ENCODE results near the gene INPP4B.

The INPP4B gene

DNA sequence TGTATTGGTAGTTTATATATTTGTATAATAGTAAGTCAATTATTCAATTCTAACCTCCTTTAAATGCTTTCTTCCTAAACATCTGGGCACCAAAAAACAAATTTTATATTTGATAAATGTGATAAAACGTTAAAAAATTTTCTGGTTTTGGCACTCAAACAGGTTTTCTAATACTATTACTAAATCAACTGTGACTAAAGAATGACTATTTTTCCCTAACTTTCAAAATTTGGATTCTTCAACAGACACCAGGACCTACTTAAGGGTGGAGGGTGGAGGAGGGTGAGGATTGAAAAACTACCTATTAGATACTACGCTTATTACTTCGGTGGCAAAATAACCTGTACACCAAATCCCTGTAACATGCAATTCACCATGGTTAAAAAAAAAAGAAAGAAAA, 654.2 kb downstream of the INPP4B start:
- no peak for DNase-seq

DNA sequence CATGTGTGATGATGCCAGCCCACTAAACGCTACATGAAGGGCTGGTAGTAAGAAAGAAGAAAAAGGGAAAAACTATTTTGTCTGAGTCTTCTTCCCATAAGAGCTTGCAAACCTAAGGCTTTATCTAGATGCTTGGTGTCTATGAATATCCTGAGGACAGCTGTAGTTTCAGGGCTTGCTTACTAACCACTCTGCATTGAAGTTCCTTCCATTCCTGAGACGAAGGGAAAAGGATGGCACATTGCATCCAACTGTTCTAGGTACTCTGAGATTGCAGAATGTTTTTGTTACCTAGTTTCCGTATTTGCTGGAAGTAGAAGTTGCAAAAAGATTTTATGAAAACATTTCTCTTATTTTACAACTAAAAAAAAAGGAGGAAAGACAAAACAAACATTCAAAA, 665.1 kb downstream of the INPP4B start:
- DNase-seq = no peak

GRCh38 chr4:142169216-142169615, 676.9 kb downstream of the INPP4B start:
- no peak for DNase-seq

- no peak for DNase-seq
Measured at GRCh38 chr4:142168181-142168580, 677.9 kb downstream of the INPP4B start.

GRCh38 chr4:142164767-142165500, 681.2 kb downstream of the INPP4B start:
- no peak for DNase-seq

- no peak for DNase-seq
Measured at GRCh38 chr4:142161086-142161485, 685.0 kb downstream of the INPP4B start.

DNA sequence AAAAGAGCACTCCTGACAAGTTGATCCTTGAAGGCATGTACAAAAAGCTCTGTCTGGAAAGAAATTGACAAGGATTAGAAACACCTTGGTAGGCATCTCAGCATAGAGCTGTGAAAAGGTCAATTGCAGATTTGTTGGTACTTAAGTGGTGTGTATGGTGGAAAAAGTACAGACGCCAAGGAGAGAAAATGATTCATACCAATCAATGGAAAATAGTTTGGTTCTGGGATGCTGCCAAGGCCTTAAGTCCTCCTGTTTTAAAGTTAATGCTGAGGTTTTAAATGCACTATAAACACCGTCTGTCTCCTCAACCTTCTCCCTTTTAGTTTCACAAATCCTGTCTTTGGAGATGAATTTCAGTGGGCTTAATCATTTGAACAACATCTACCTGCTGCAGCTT, 685.6 kb downstream of the INPP4B start:
- no peak for DNase-seq

DNA sequence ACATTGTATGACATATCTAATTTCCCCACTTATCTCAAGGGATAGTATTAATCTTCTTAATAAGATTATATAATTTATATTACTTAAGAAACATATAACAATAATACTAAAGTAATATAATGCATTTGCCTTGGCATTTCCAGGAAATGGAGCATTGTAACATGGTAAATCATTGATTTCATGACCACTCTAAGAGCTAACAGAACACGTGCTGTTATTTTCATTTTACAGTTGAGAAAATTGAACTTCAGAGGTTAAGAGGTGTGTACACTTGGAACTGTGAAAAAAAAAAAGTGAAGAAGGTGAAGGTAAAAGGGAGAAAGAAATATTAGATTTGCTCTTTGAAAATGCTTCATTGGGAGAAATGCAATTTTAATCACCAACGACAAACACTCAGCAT, 687.1 kb downstream of the INPP4B start:
- DNase-seq = no peak

DNA sequence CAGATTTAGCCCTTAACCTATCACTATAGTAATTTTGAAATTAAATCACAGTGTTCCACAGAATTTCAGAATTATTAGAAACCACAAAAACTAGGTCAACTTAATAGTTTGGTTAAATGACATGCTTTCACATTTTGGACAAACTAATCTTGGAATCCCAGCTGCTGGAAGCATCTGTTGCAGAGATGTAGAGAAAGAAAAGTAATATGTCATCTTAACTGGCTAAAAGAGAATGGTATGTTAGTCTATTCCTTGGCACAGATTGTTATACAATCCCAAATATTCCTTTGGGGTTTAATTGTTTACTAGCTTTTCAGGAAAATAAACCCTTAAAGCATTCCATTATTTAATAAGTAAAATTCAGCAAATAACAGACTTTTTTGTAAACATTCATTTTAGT, 689.8 kb downstream of the INPP4B start:
- no peak for DNase-seq

- DNase-seq = no peak
Measured at GRCh38 chr4:142155347-142155746, 690.8 kb downstream of the INPP4B start.

GRCh38 chr4:142150483-142150882, 695.6 kb downstream of the INPP4B start:
- DNase-seq = no peak

- DNase-seq = no peak
Measured at GRCh38 chr4:142144813-142145212, 701.3 kb downstream of the INPP4B start.

GRCh38 chr4:142142366-142143054, 703.6 kb downstream of the INPP4B start:
- no peak for DNase-seq

DNA sequence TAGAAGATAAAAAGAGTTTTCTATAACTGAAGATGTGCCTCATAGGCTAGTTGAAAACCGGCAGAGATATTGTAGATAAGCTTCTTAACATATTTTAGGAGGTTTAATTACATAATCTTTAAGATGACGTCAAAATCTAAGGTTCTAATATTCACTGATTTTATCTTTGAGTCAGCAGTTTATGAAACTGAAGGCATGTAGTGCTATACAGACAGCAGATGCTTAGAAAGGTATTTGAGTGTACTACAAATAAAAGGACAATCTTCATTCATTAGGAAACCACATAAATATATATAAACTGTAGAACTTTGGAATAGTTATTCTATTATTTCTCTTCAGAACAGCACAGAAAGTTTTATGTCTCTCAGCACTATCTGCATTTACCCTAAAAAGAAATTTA, 704.9 kb downstream of the INPP4B start:
- no peak for DNase-seq

DNA sequence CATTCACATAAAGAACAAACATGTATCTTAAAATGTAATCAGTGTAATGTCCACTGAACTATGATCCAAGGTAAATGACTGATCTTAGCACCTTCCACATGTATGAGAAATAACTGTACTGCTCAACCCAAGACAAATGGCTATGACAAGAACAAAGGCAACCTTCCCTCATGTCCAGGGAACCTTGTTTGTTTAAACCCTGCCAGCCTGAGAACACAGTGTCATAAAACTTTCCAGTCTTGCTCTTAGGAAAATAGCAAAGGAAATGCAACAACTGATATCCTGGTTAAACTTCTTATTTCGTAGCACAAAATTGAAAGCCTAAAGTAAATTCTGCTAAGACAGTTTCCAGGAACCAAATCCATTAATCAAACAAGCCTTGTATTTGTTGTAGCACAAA, 715.4 kb downstream of the INPP4B start:
- DNase-seq = no peak

- no peak for DNase-seq
Measured at GRCh38 chr4:142129931-142130330, 716.2 kb downstream of the INPP4B start.

DNA sequence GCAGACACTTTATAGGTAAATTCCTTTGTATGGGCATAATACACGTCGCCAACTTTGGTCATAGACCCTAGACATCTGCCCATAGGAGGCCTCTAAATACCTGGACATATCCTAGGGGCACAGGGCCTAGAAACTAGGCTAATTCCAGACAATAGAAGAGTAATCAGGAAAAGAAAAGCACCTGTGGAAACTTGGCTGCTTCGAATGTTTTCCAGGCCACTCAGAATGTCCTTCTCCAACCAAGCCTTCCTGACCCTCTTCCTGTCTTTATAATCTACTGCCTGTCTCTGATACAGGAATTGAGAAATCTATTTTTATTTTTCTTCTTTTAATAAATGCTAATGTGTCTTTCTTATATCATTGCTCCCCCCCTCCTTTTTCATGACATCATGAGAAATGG, 716.6 kb downstream of the INPP4B start:
- no peak for DNase-seq

GRCh38 chr4:142128529-142128928, 717.6 kb downstream of the INPP4B start:
- no peak for DNase-seq

DNA sequence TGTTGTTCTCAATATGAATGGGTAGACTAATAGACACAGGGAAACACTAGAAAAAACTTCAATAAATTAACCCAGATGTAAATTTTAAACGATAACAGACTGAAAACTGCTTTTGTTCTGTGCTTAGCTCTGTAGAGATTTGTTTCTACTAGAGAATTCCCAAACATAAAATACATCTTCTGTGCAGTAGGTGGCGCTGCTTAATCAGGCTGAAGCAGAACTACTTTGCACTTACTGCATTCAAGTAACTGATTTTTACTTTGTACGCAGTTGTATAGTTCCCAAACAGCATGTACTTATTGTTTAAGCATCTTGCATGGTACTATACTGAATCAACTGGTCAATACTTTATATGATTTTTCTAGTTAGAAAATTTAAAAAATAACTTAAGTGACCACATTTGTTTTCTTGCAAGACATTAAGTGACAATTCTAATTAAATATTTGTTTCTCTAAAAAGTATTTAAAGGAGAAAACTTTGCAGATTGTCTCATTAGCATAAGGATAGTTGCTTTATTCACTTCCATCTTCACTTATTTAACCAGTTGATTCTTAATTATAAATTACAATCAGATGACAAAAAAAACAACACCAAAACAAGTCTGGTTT, 719.1 kb downstream of the INPP4B start:
- peak; percentile 73 for DNase-seq

GRCh38 chr4:142124874-142125273, 721.2 kb downstream of the INPP4B start:
- no peak for DNase-seq

GRCh38 chr4:142121448-142122350, 724.4 kb downstream of the INPP4B start:
- DNase-seq = no peak

GRCh38 chr4:142120921-142121320, 725.2 kb downstream of the INPP4B start:
- DNase-seq = no peak

- no peak for DNase-seq
Measured at GRCh38 chr4:142112451-142112850, 733.6 kb downstream of the INPP4B start.
